ENCODE data around the gene LHFPL2.
A peak's percentile ranks its signal among the peaks of the same experiment; 100 is the strongest.

Gene LHFPL2

GRCh38 chr5:78627175-78627574 is 21.4 kb downstream of the LHFPL2 start:
- TF ChIP-seq SIN3A (IDR thresholded peaks at IDR 0.05; ENCODE audit: borderline replicate concordance, insufficient read depth, low read length) (no peak), REST (IDR thresholded peaks at IDR 0.05; ENCODE audit: insufficient read depth in 1 of 2, low read depth in 2 of 2, low read length in 2 of 2) (no peak), FOXP2 (optimal IDR thresholded peaks at IDR 0.05; ENCODE audit: borderline replicate concordance, extremely low read depth, extremely low read length, insufficient read depth) (no peak), POLR2AphosphoS5 (IDR thresholded peaks at IDR 0.05; ENCODE audit: low read depth, low read length) (no peak), TAF1 (IDR thresholded peaks at IDR 0.05; ENCODE audit: borderline replicate concordance, insufficient read depth, low read length) (no peak)

GRCh38 chr5:78626009-78626571 is 22.5 kb downstream of the LHFPL2 start:
- TF ChIP-seq SIN3A (IDR thresholded peaks at IDR 0.05; ENCODE audit: borderline replicate concordance, insufficient read depth, low read length) (0 out of 2 replicates have a peak, but pooled peaks have one; percentile 12), REST (IDR thresholded peaks at IDR 0.05; ENCODE audit: insufficient read depth in 1 of 2, low read depth in 2 of 2, low read length in 2 of 2) (no peak)

- TF ChIP-seq POLR2AphosphoS5 (IDR thresholded peaks at IDR 0.05; ENCODE audit: low read depth, low read length): no peak
- no peak for TF ChIP-seq TAF1 (IDR thresholded peaks at IDR 0.05; ENCODE audit: borderline replicate concordance, insufficient read depth, low read length)
- no peak for TF ChIP-seq SIN3A (IDR thresholded peaks at IDR 0.05; ENCODE audit: borderline replicate concordance, insufficient read depth, low read length)
- TF ChIP-seq REST (IDR thresholded peaks at IDR 0.05; ENCODE audit: insufficient read depth in 1 of 2, low read depth in 2 of 2, low read length in 2 of 2): no peak
- TF ChIP-seq FOXP2 (optimal IDR thresholded peaks at IDR 0.05; ENCODE audit: borderline replicate concordance, extremely low read depth, extremely low read length, insufficient read depth): no peak
Observed at GRCh38 chr5:78624992-78625391, 23.6 kb downstream of the LHFPL2 start.

- TF ChIP-seq SIN3A (IDR thresholded peaks at IDR 0.05; ENCODE audit: borderline replicate concordance, insufficient read depth, low read length) (no peak), REST (IDR thresholded peaks at IDR 0.05; ENCODE audit: insufficient read depth in 1 of 2, low read depth in 2 of 2, low read length in 2 of 2) (no peak), TAF1 (IDR thresholded peaks at IDR 0.05; ENCODE audit: borderline replicate concordance, insufficient read depth, low read length) (no peak), POLR2AphosphoS5 (IDR thresholded peaks at IDR 0.05; ENCODE audit: low read depth, low read length) (no peak), FOXP2 (optimal IDR thresholded peaks at IDR 0.05; ENCODE audit: borderline replicate concordance, extremely low read depth, extremely low read length, insufficient read depth) (no peak)
Observed at GRCh38 chr5:78624011-78624541, 24.5 kb downstream of the LHFPL2 start.

Measured in PFSK-1 (cell line).